T-cell (primary cell): Measurements from ENCODE around the gene APOL4. TPM values are rescaled to one million over a fixed set of nuclear protein-coding genes. Genes with fewer than 3 reads are reported as not detected.
"Not testable (repeated sequence)": the region's sequence is repeated elsewhere in the genome, so short reads cannot be mapped to it uniquely, and the experiment has no call there.

Experiments
- ATAC-seq, 4 experiments: fragments of 200-7000 bp in 3 of 4; fragments of 150-1000 bp in 1 of 4; cut with Tn5 transposase; replicated peaks in 1 of 4; 1 replicate in 3 of 4; 2 replicates in 1 of 4; pipeline ENCODE4 v1.10.0; 2021; ENCODE audit warnings: moderate library complexity in 3 of 4, mild to moderate bottlenecking in 2 of 4, moderate number of reproducible peaks in 1 of 4
- CTCF ChIA-PET, 2 donors: fragments of 300-600 bp; sonication (Branson Sonifier 250); formaldehyde crosslinking; loops; one replicate each; lab custom pipeline; 2022; ENCODE audit warnings: antibody characterized with exemption in 2 of 2; lab: Charles Lee
- POLR2A ChIA-PET, 2 donors: fragments of 300-600 bp; sonication (Branson Sonifier 250); formaldehyde crosslinking; loops; one replicate each; lab custom pipeline; 2022; ENCODE audit warnings: antibody characterized with exemption in 2 of 2; lab: Charles Lee
- DNase-seq, 35 experiments: peaks; one replicate each; pipeline versions ENCODE4 v3.0.0 to v3.0.0-alpha.2; 2013 to 2023
- H3K27ac ChIP-seq: one replicate; pipeline ENCODE4 v1.5.1; 2013; ENCODE audit warnings: low read length
- H3K27me3 ChIP-seq, 2 experiments: replicated peaks in 1 of 2; 1 replicate in 1 of 2; 2 replicates in 1 of 2; pipeline versions ENCODE4 v1.6.1 to v1.7.0; 2013; ENCODE audit warnings: low read length in 1 of 2, mixed read lengths in 1 of 2; ENCODE audit not compliant: control insufficient read depth in 2 of 2, insufficient read depth in 2 of 2; ENCODE audit errors: extremely low read depth in 1 of 2
- H3K36me3 ChIP-seq, 2 donors: 1 replicate in 1 of 2; 2 replicates in 1 of 2; pipeline versions ENCODE4 v1.6.1 to v1.7.0; 2013; ENCODE audit warnings: low read length in 1 of 2; ENCODE audit not compliant: control insufficient read depth in 2 of 2, insufficient read depth in 1 of 2; ENCODE audit errors: extremely low read depth in 1 of 2
- H3K4me1 ChIP-seq, 2 experiments: 1 replicate in 1 of 2; 2 replicates in 1 of 2; pipeline versions ENCODE4 v1.6.1 to v1.7.0; 2013; ENCODE audit warnings: low read length in 2 of 2, mixed read lengths in 1 of 2; ENCODE audit not compliant: insufficient read depth in 2 of 2, control insufficient read depth in 1 of 2; ENCODE audit errors: extremely low read depth in 1 of 2
- H3K4me3 ChIP-seq, 2 donors: 1 replicate in 1 of 2; 2 replicates in 1 of 2; pipeline versions ENCODE4 v1.5.1 to v1.7.0; 2013; ENCODE audit warnings: mild to moderate bottlenecking in 2 of 2, low read length in 1 of 2, moderate library complexity in 1 of 2; ENCODE audit not compliant: control insufficient read depth in 1 of 2; ENCODE audit errors: extremely low read depth in 1 of 2
- H3K9me3 ChIP-seq: 2 replicates; pipeline ENCODE4 v1.7.0; 2013
- H3K27ac Mint-ChIP-seq, 2 donors: one replicate each; pipeline ENCODE4 v1.8.0; 2020 to 2021; ENCODE audit warnings: mild to moderate bottlenecking in 2 of 2, mixed read lengths in 2 of 2
- H3K27me3 Mint-ChIP-seq, 2 donors: one replicate each; pipeline ENCODE4 v1.8.0; 2021 to 2022; ENCODE audit warnings: mixed read lengths in 2 of 2
- H3K36me3 Mint-ChIP-seq: one replicate; pipeline ENCODE4 v1.8.0; 2021; ENCODE audit warnings: mixed read lengths
- H3K4me1 Mint-ChIP-seq, 3 donors: one replicate each; pipeline ENCODE4 v1.8.0; 2020 to 2022; ENCODE audit warnings: mixed read lengths in 3 of 3, mild to moderate bottlenecking in 1 of 3
- H3K4me3 Mint-ChIP-seq, 3 donors: one replicate each; pipeline ENCODE4 v1.8.0; 2020 to 2022; ENCODE audit warnings: mild to moderate bottlenecking in 3 of 3, mixed read lengths in 3 of 3, moderate library complexity in 3 of 3
- H3K9me3 Mint-ChIP-seq, 3 donors: one replicate each; pipeline ENCODE4 v1.8.0; 2020 to 2022; ENCODE audit warnings: mixed read lengths in 3 of 3
- WGBS: methylation state at CpG from one replicate; pipeline ENCODE4 v1.1.5; 2013; ENCODE audit warnings: missing lambda C conversion rate; ENCODE audit not compliant: insufficient coverage; 5-methylcytosine and 5-hydroxymethylcytosine counted together
- total RNA-seq, 35 experiments: library from RNA in 6 of 35; stranded (reverse) in 6 of 35; fragments of 120-200 nt in 1 of 35; gene quantifications; one replicate each; pipeline versions ENCODE4 v1.2.1 to v1.2.4 and lab custom pipeline; 2013 to 2026

The APOL4 gene
- total RNA-seq, 5 donors from 2014 or later (not counting 1 experiment from before 2014, with no cell fraction given): 0.22 to 0.72 TPM; not detected in 3

GRCh38 chr22:36155702-36156101 is 45.9 kb downstream of the APOL4 start:
- Mint-ChIP-seq H3K27ac (peak overlapping the region; percentile 99 to 100), H3K27me3 (no peaks in the 10 kb centered on the region), H3K36me3 (peaks cover 49% of the 10 kb centered on the region), H3K4me3 (peak overlapping the region; percentile 95 to 98 (median 96)), H3K4me1 (peaks cover 83 to 99% (median 98%) of the 10 kb centered on the region in 3 donors), H3K9me3 (peaks cover 0 to 4% (median 4%) of the 10 kb centered on the region in 3 donors)
- no peaks in the 10 kb centered on the region for H3K27me3 ChIP-seq
- H3K36me3 ChIP-seq: peaks cover 0 to 15% of the 10 kb centered on the region in 2 donors
- ChIA-PET POLR2A (no interaction called here), CTCF (interaction anchor here in 1 of 2 donors (0.7 to 1.2 kb wide), 2 partner anchors 22 to 114 kb away, joined by 3 read pairs; no protein-coding TSS in a partner anchor)
- DNase-seq: no peak
- H3K4me1 ChIP-seq: peaks cover 22 to 78% of the 10 kb centered on the region in 2 experiments
- peak overlapping the region in 1 of 2 donors; percentile 66 for H3K4me3 ChIP-seq
- no peak for ATAC-seq
- no peaks in the 10 kb centered on the region for H3K9me3 ChIP-seq
- 89% methylated on average over 6 of the region's 7 CpGs for WGBS
- peak overlapping the region; percentile 95 for H3K27ac ChIP-seq

- ChIA-PET CTCF (no interaction called here), POLR2A (no interaction called here)
- no peak for ATAC-seq
- Histone ChIP-seq H3K4me1 (peaks cover 19 to 74% of the 10 kb centered on the region in 2 experiments), H3K4me3 (no peak overlapping the region), H3K27ac (peak overlapping the region; percentile 95), H3K27me3 (no peaks in the 10 kb centered on the region), H3K9me3 (no peaks in the 10 kb centered on the region), H3K36me3 (peaks cover 0 to 22% of the 10 kb centered on the region in 2 donors)
- Mint-ChIP-seq H3K9me3 (peaks cover 0 to 4% (median 4%) of the 10 kb centered on the region in 3 donors), H3K4me1 (peaks cover 93 to 98% (median 98%) of the 10 kb centered on the region in 3 donors), H3K36me3 (peaks cover 58% of the 10 kb centered on the region), H3K4me3 (peak overlapping the region; percentile 95 to 98 (median 96)), H3K27ac (peak overlapping the region; percentile 99 to 100), H3K27me3 (no peaks in the 10 kb centered on the region)
- WGBS: no CpG with 5 or more reads among the region's 3 CpGs
- DNase-seq: no peak
Measured at GRCh38 chr22:36154423-36154945, 47.1 kb downstream of the APOL4 start.

- Histone ChIP-seq H3K36me3 (peaks cover 0 to 30% of the 10 kb centered on the region in 2 donors), H3K9me3 (no peaks in the 10 kb centered on the region), H3K27ac (peak overlapping the region; percentile 43), H3K4me3 (no peak overlapping the region), H3K27me3 (no peaks in the 10 kb centered on the region), H3K4me1 (peaks cover 13 to 70% of the 10 kb centered on the region in 2 experiments)
- Mint-ChIP-seq H3K36me3 (peaks cover 60% of the 10 kb centered on the region), H3K4me3 (peak overlapping the region; percentile 42 to 98 (median 96)), H3K27ac (peak overlapping the region; percentile 99 to 100), H3K9me3 (peaks cover 0 to 4% (median 4%) of the 10 kb centered on the region in 3 donors), H3K4me1 (peaks cover 91 to 96% (median 93%) of the 10 kb centered on the region in 3 donors), H3K27me3 (no peaks in the 10 kb centered on the region)
- 81% methylated on average over 8 of the region's 12 CpGs for WGBS
- DNase-seq: no peak
- ATAC-seq: no peak
- ChIA-PET POLR2A (interaction anchor here in 1 of 2 donors (1.2 kb wide), 1 partner anchor 12 kb away, joined by 4 read pairs; no protein-coding TSS in a partner anchor), CTCF (interaction anchor here in 1 of 2 donors (1.5 to 2.7 kb wide), 2 partner anchors 9 to 24 kb away, joined by 3 to 8 read pairs; no protein-coding TSS in a partner anchor)
Measured at GRCh38 chr22:36153501-36154422, 47.8 kb downstream of the APOL4 start.

- H3K36me3 Mint-ChIP-seq: peaks cover 68% of the 10 kb centered on the region
- peak overlapping the region in 1 of 3 donors; percentile 47 for H3K4me3 Mint-ChIP-seq
- not testable (repeated sequence) for H3K27me3 ChIP-seq, H3K4me3 ChIP-seq, H3K9me3 Mint-ChIP-seq, H3K27ac ChIP-seq, ATAC-seq, DNase-seq, H3K27me3 Mint-ChIP-seq, H3K9me3 ChIP-seq
- Histone ChIP-seq H3K4me1 (peaks cover 8 to 63% of the 10 kb centered on the region in 2 experiments), H3K36me3 (peaks cover 0 to 39% of the 10 kb centered on the region in 2 donors)
- 80% methylated on average over 3 of the region's 4 CpGs for WGBS
- H3K4me1 Mint-ChIP-seq: peaks cover 89 to 96% (median 92%) of the 10 kb centered on the region in 3 donors
- ChIA-PET CTCF (interaction anchor here in 1 of 2 donors (1.5 to 2.7 kb wide), 2 partner anchors 10 to 25 kb away, joined by 3 to 8 read pairs; no protein-coding TSS in a partner anchor), POLR2A (interaction anchor here in 1 of 2 donors (0.7 to 1.2 kb wide), 2 partner anchors 11 to 18 kb away, joined by 4 read pairs; no protein-coding TSS in a partner anchor)
- peak overlapping the region; percentile 54 to 81 for H3K27ac Mint-ChIP-seq
Measured at GRCh38 chr22:36152821-36153220, 48.8 kb downstream of the APOL4 start.

GRCh38 chr22:36152088-36152487 is 49.5 kb downstream of the APOL4 start:
- H3K27ac Mint-ChIP-seq: peak overlapping the region; percentile 54 to 81
- Histone ChIP-seq H3K4me3 (no peak overlapping the region), H3K4me1 (peaks cover 5 to 58% of the 10 kb centered on the region in 2 experiments), H3K27me3 (no peaks in the 10 kb centered on the region), H3K36me3 (peaks cover 5 to 46% of the 10 kb centered on the region in 2 donors), H3K9me3 (no peaks in the 10 kb centered on the region), H3K27ac (no peak overlapping the region)
- H3K27me3 Mint-ChIP-seq: no peaks in the 10 kb centered on the region
- peak overlapping the region in 2 of 3 donors; percentile 31 to 47 for H3K4me3 Mint-ChIP-seq
- H3K9me3 Mint-ChIP-seq: peaks cover 0 to 4% (median 4%) of the 10 kb centered on the region in 3 donors
- POLR2A ChIA-PET: interaction anchor here (0.6 to 1.2 kb wide), 4 partner anchors 10 to 621 kb away, joined by 3 to 5 read pairs (median 4); no protein-coding TSS in a partner anchor
- ATAC-seq: no peak
- WGBS: 100% methylated on average over 1 of the region's 3 CpGs
- H3K36me3 Mint-ChIP-seq: peaks cover 72% of the 10 kb centered on the region
- CTCF ChIA-PET: interaction anchor here in 1 of 2 donors (0.6 to 2.7 kb wide), 3 partner anchors 9 to 26 kb away, joined by 4 to 9 read pairs (median 8); partner anchors contain the start of gene APOL3
- peaks cover 82 to 94% (median 92%) of the 10 kb centered on the region in 3 donors for H3K4me1 Mint-ChIP-seq
- DNase-seq: no peak
